NB4 (cell line): ENCODE measurements around the gene SYNM.
A peak's percentile ranks its signal among the peaks of the same experiment; 100 is the strongest.

ENCODE experiments used
- DNase-seq: peaks from one replicate; pipeline ENCODE4 v3.0.0; 2010; ENCODE audit warnings: low read depth
- H3K4me3 ChIP-seq: one replicate; pipeline ENCODE4 v1.5.1; 2011; ENCODE audit warnings: mild to moderate bottlenecking, low read depth, low read length, moderate library complexity
- MYC ChIP-seq: IDR thresholded peaks from 2 replicates; pipeline ENCODE4 v1.6.1; 2011; ENCODE audit warnings: low read depth, low read length
- POLR2A ChIP-seq: IDR thresholded peaks from 2 replicates; pipeline ENCODE4 v1.6.1; 2011; ENCODE audit warnings: mild to moderate bottlenecking; ENCODE audit not compliant: insufficient read length; ENCODE audit errors: extremely low read depth
- TF ChIP-seq, protein P1 (sequence below): IDR thresholded peaks from 2 replicates; pipeline ENCODE4 v1.6.1; 2011; ENCODE audit warnings: low read depth, low read length
- TF ChIP-seq, protein P2 (sequence below): IDR thresholded peaks from one replicate; pipeline ENCODE4 v1.5.1; 2012; ENCODE audit warnings: low read depth, low read length

The SYNM gene

DNA sequence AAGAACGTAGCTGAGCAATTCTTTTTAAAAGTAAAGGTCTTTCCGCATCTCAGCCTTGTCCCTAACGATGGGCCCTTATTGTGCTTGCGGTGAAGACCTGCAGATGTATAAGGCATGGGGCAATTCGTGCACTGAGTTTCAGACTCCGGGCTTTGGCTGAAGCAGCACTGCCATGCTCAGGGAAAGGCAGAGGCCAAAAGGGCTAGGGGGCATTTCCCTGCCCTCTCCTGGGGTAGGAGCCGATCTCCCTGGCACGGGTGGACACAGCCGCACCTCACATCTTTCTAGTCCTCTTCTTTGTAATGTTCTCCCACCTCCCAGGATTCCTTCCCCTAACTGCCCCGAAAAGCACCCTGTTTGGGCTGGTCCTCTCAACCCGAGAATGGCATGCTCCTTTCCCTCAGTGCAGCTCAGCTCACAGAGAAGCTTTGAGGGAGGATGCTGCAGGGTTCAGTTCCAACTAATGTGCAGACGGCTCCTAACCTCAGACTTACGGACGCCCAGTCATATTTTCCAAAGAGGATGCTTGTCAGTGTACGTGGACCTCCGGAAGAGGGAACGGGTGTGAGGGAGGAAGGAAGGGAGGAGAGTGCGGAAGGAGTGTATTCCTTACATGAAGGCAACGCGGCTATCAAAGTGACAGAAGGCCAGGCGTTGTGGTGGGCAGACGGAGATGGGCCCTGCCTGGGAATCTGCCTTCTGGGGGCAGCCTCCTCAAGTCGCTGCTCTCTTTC, 61.2 kb downstream of the SYNM start:
- DNase-seq, result no peak
- no peak overlapping the region for H3K4me3 ChIP-seq
- TF ChIP-seq MYC, result no peak
- TF ChIP-seq, protein P1, sequence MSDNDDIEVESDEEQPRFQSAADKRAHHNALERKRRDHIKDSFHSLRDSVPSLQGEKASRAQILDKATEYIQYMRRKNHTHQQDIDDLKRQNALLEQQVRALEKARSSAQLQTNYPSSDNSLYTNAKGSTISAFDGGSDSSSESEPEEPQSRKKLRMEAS, result no peak
- TF ChIP-seq, protein P2, sequence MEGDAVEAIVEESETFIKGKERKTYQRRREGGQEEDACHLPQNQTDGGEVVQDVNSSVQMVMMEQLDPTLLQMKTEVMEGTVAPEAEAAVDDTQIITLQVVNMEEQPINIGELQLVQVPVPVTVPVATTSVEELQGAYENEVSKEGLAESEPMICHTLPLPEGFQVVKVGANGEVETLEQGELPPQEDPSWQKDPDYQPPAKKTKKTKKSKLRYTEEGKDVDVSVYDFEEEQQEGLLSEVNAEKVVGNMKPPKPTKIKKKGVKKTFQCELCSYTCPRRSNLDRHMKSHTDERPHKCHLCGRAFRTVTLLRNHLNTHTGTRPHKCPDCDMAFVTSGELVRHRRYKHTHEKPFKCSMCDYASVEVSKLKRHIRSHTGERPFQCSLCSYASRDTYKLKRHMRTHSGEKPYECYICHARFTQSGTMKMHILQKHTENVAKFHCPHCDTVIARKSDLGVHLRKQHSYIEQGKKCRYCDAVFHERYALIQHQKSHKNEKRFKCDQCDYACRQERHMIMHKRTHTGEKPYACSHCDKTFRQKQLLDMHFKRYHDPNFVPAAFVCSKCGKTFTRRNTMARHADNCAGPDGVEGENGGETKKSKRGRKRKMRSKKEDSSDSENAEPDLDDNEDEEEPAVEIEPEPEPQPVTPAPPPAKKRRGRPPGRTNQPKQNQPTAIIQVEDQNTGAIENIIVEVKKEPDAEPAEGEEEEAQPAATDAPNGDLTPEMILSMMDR, result no peak
- no peak for TF ChIP-seq POLR2A

DNA sequence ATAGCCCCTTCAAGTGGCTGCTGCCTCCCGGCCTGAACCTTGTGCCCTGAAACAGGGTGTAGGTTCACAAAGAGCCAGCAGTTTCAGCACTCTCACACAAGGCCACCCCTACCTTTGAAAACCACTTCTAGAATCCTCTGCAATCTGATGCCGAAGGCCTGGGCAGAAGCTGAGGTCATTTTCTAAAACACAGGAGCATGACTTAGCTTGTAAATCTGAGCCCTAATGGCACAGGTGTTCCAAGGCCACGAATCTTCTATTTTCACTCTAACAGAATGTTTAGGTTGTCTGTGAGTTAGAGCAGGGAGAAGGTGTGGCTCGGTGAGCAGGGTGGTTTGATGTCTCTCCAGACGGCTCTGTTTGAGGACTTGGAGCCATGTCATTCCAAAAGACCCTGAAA, 62.3 kb downstream of the SYNM start:
- no peak for DNase-seq
- TF ChIP-seq, protein P2, result no peak
- no peak overlapping the region for H3K4me3 ChIP-seq

DNA sequence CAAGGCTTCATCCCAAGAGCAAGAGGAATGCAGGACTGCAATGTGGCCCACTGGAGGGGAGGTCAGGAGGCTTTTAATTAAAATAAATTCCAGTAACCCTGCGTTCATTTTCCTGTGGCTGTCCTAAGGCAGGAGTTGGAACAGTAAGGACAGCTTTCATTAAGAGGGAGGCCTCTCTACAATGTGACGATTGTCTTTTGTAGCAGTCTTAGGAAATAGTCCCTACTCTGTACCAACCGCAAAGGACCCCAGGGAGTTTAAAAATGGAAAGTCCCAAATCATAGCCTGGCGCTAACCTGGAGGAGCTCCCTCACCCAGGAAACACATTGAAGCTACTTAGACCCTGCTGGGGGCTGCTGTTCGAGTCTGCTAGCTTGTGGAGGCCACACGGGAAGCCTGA, 62.8 kb downstream of the SYNM start:
- H3K4me3 ChIP-seq, result no peak overlapping the region
- peak; percentile 38 for DNase-seq
- TF ChIP-seq, protein P1, result no peak
- TF ChIP-seq, protein P2, result no peak
- TF ChIP-seq POLR2A (no peak), MYC (no peak)

DNA sequence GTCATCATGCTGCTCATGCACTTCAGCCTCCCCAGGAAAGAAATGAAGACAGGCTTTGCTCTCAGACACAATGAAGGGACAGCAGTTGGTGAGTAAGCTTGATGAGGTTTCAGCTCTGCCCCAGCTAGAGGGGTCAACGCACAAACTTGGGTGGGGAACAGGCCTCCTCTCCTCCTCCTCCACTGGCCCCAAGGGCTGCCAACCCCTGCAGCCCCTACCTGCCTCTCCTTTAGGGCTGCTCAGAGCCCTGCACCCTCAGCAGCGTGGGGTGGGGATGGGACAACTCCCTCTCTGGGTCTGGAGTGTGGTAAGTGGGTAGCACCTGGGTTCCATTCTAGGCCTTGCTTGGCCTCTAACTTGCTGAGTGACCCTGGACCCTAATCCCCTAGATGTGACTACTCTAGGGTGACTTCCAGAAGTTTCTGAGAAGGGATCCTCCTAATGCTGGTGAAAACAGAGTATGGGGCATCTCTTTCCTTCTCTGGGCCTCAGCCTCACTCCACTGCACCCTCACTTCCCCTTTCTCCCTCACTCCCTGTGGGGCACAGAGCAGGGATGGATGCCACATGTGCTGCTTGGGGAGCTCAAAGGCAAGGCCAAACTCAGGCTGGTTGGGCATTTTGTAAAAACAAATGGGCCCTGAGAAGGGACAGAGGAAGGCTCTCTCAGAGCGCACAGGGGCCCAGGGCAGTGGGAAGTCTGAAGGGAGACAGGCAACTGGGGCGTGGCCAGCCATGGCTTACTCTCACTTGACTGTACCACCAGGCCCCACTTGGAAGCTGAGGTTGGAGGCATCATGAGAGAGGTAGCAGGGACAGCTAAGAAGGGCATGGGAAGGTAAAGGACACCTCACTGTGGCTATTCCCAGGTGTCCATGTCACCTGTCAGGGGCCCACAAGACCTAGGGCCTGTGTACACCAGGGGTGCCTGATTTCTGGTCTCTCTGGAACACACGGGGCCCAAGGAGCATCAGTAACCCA, 64.0 kb downstream of the SYNM start:
- TF ChIP-seq MYC (no peak; the same call in 1 of the 2 replicates), POLR2A (no peak)
- TF ChIP-seq, protein P1, result no peak
- TF ChIP-seq, protein P2, result no peak
- peak; percentile 55 for DNase-seq
- H3K4me3 ChIP-seq, result no peak overlapping the region

DNA sequence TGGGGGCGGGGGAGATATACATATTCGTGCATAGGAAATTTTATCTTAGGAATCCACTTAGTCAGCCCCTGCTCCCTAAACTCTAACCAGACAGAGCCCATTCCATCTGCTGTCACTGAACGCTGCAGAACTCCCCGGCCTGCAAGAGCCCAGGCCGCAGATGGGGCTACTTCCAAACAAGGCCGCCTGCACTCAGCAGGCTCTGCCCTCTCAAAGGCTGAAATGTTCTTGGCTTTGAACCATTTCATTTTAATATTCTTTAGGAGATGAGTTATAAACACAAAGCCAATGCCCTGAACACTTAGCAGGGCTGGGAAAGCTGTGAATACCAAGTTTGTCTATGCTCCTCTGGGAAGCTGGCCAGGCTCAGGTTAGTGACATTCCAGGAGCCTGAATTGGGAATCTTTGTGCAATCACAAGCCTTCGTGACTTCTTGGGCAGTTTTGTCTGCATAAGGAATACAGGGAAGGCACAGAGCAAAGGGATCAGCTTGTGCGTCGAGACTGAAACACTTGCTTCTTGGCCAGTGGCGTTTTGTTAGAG, 65.0 kb downstream of the SYNM start:
- TF ChIP-seq, protein P1, result no peak
- TF ChIP-seq, protein P2, result no peak
- no peak for TF ChIP-seq POLR2A
- no peak for TF ChIP-seq MYC
- DNase-seq, result no peak

More for the DNA sequence above, 65.0 kb downstream of the SYNM start:
- H3K4me3 ChIP-seq, result no peak overlapping the region
